ENCODE data around the gene DENND6B.
"Not testable (repeated sequence)": the region's sequence is repeated elsewhere in the genome, so short reads cannot be mapped to it uniquely, and the experiment has no call there.

DENND6B gene, protein sequence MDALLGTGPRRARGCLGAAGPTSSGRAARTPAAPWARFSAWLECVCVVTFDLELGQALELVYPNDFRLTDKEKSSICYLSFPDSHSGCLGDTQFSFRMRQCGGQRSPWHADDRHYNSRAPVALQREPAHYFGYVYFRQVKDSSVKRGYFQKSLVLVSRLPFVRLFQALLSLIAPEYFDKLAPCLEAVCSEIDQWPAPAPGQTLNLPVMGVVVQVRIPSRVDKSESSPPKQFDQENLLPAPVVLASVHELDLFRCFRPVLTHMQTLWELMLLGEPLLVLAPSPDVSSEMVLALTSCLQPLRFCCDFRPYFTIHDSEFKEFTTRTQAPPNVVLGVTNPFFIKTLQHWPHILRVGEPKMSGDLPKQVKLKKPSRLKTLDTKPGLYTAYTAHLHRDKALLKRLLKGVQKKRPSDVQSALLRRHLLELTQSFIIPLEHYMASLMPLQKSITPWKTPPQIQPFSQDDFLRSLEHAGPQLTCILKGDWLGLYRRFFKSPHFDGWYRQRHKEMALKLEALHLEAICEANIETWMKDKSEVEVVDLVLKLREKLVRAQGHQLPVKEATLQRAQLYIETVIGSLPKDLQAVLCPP

DNA sequence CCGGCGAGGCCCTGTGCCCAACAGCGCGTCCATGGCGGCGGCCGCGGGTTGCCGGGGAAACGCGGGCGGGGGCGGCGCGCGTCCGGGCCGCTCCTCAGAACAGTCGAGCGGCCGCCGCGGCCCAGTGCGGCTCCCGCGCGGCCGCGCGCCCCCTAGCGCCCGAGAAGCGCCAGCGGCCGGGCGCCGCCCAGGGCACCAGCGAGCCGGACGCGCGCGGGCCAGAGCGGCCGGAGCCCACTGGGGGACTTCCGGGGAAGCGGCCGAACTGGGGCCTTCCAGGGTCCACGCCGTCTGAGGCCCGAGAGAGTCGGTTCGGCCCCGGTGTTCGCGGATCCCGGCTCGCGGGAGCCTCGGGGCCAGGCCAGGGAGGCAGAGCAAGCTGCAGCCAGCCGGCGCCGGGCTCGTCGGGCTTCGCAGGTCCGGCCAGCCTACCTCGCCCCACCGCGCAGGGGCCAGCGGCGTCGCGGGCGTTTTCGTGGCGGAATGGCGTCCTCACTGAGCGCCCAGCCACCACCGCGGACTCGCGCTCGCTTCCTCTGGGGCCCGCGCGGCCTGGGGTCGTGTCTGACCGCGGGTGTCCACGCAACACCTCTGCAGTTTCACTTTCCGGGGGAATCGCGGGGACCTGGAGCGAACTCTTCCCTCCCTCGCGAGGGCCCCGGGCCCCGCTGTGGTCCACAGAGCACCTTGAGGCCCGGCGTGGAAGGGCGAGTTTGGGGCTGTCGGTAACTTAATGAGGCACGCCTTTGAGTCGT, at the start of gene DENND6B:
DENND6B (minus strand) TSS at position 57 of the 755 bp plus-strand sequence; CDS start at position 33, 24 bp downstream.
- DNase-seq (ENCODE audit: low read depth), result peak; percentile 69

DNA sequence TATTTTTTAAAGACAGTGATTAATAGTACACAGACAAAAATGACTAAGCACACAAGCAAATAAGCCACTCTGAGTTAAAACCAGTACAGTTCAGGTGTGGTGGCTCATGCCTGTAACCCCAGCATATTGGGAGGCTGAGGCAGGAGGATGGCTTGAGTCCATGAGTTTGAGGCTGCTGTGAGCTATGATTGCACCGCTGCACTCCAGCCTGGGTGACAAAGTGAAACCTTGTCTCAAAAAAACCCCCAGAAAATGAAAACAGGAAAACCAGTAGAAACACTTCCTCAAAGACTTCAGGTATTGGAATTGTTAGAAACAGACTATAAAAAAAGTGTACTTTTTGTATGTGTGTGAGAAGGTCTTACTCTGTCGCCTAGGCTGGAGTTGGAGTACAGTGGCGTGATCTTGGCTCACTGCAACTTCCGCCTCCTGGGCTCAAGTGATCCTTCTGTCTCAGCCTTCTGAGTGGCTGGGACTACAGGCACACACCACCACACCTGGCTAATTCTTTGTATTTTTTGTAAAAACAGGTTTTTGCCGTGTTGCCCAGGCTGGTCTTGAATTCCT, 49.4 kb upstream of the DENND6B start:
- no peak for DNase-seq (ENCODE audit: low read depth)

DNA sequence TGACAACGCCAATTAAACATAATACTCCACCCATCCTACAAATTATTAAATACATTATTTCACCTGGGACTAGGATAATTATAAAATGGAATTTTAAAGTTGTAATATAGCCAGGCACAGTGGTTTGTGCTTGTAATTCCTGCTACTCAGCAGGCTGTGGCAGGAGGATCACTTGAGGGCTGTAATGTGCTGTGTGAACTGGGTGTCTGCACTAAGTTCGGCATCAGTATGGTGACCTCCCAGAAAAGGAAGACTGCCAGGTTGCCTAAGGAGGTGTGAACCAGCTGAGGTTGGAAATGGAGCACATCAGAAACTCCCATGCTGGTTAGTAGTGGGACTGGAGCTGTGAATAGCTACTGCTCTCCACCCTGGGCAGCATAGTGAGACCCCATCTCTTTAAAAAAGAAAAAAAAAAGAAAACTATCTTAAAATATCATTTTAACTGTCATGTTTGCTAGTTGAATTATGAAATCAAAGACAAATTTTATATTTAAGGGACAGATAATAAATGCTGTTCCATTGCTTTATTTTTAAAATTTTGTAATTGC, 44.4 kb upstream of the DENND6B start:
- no peak for DNase-seq (ENCODE audit: low read depth)

DNA sequence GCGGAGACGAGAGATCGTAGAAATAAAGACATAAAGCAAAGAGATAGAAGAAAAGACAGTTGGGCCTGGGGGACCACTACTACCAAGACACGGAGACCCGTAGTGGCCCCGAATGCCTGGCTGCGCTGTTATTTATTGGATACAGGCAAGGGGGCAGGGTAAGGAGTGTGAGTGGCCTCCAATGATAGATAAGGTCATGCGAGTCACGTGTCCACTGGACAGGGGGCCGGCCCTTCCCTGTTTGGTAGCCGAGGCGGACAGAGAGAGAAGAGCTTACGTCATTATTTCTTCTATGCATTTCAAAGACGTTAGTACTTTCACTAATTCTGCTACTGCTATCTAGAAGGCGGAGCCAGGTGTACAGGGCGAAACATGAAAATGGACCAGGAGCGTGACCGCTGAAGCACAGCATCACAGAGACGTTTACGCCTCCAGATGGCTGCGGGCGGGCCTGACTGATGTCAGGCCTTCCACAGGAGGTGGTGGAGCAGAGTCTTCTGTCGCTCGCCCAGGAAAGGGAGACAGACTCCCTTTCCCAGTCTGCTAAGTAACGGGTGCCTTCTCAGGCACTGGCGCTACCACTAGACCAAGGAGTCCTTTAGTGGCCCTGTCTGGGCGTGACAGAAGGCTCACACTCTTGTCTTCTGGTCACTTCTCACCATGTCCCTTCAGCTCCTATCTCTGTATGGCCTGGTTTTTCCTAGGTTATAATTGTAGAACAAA, 41.1 kb upstream of the DENND6B start:
- no peak for DNase-seq (ENCODE audit: low read depth)

DNA sequence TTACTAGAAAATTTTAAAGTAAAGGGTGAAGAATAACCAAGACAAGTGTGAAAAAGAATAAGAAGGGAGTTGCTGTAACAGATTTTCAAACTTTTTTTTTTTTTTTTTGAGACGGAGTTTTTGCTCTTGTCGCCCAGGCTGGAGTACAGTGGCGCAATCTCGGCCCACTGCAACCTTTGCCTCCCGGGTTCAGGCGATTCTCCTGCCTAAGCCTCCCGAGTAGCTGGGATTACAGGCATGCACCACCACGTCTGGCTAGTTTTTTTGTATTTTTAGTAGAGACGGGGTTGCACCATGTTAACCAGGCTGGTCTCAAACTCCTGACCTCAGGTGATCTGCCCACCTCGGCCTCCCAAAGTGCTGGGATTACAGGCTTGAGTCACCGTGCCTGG, 37.0 kb upstream of the DENND6B start:
- not testable (repeated sequence) for DNase-seq (ENCODE audit: low read depth)

DNA sequence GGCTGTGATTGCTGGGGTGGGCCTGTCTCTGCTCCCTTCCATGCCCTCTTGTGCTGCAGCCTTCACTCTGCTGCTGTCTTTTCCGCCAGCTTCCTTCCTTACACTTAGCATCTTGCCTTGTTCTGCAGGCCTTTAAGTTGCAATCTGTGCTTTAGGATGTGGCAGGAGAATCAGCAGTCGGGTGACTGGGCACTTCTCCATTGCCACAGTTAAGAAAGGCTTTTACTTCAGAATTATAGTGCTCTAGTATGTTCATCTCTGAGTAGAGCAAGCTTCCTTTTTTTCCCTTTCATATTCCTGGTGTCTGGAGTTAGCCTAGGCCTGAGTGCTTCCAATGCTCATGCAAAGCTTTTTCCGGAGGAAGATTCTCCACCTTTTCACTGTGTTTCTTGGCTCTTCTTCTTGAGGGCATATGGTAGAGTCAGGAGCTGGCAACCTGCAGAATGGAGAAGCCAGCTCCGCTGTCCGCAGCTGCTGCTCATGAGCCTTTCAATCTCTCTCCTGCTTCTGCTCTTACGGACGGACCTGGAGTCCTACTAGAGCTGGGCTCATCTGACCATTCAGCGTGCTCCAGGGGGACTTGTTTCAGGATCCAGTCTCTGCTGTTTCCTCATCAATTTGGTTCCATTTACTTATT, 36.5 kb upstream of the DENND6B start:
- DNase-seq (ENCODE audit: low read depth), result no peak

DNA sequence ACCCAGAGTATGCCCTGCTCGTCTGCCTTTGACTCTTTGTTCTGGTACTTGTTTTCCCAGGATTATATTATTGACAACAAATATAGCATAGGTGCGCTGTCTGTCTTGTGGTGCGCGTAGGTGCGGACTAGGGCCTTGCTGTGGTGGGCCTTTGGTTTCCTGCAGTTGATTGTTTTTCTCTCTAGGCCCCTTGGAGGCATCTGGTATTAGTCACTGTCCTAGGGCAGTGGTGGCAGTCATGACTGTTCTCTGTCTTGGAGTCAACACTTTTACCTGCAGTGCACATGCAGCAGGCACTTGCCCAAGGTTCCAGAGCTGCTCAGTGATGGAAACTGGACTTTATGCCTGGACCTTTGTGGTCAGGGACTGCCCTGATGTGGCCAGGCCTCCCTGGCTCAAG, 34.9 kb upstream of the DENND6B start:
- DNase-seq (ENCODE audit: low read depth), result no peak

DNA sequence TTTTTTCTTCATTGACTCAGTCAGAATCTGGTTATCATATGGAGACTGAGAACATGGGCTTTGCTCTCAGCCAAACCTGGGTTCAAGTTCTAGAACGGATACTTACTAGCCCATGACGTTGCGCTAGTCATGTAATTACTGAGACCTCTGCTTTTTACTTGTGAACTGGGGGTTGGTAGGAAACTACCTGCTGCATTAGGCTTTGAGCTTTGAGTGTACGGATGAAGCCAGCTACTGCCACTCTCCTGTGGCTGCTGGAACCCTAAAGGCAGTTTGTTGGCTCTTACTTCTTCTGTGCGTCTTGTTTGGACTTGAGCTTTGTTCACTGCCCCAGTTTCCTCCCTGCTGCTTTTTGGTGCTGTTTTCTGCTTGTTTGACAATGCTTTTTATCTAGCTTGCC, 34.4 kb upstream of the DENND6B start:
- no peak for DNase-seq (ENCODE audit: low read depth)

DNA sequence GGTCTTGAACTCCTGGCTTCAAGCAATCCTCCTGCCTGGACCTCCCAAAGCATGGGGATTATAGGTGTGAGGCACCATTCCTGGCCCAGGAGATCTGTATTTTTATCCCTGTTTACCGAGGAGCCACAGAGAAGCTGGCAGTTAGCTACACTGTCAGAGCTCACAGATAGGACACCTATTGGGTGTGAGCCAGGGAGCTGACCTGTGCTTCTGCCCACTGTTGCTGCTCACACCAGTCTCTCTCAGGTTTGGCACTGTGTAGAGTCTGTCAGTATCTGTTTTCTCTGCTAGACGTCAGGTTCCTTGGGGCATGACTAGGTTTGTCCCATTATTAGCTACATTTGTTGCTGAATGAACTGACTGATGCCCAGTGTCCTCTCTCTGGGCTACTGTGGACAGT, 33.8 kb upstream of the DENND6B start:
- no peak for DNase-seq (ENCODE audit: low read depth)

DNA sequence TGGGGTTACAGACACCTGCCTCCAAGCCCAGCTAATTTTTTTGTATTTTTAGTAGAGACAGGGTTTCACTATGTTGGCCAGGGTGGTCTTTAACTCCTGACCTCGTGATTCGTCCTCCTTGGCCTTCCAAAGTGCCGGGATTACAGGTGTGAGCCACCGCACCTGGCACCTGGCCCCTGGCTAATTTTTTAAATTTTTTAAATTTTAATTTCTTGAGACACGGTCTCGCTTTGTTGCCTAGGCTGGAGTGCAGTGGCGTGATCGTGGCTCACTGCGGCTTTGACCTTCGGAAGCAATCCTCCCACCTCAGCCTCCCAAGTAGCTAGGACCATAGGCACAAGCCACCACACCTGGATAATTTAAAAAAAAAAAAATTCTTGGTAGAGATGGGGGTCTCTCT, 30.9 kb upstream of the DENND6B start:
- DNase-seq (ENCODE audit: low read depth), result no peak

DNA sequence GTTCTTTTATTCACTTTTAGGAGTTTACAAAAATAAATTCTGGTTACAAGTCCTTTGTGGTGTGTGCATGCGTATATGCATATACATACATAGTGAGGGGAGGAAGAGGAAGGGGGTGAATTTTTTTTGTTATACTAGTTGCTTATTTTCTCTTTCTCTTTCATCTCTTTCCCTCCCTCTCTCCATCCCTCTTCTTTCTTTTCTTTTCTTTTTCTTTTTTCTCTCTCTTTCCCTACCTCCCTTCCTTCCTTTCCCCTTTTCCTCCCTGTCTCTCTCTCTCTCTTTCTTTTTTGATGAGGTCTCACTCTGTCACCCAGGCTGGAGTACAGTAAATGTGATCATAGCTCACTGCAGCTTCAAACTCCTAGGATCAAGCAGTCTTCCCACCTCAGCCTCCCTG, 30.4 kb upstream of the DENND6B start:
- DNase-seq (ENCODE audit: low read depth), result no peak

DNA sequence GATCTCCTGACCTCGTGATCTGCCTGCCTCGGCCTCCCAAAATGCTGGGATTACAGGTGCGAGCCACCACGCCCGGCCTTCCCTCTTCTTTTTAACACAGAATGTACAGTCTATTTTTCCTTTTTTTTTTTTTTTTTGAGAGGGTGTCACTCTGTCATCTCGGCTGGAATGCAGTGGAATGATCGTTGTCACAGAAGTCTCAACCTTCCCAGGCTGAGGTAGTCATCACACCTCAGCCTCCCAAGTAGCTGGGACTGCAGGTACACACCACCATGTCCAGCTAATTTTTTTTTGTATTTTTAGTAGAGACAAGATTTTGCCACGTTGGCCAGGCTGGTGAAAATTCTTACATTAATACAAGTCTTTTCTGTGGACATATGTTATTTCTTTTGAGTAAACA, 29.4 kb upstream of the DENND6B start:
- no peak for DNase-seq (ENCODE audit: low read depth)

DNA sequence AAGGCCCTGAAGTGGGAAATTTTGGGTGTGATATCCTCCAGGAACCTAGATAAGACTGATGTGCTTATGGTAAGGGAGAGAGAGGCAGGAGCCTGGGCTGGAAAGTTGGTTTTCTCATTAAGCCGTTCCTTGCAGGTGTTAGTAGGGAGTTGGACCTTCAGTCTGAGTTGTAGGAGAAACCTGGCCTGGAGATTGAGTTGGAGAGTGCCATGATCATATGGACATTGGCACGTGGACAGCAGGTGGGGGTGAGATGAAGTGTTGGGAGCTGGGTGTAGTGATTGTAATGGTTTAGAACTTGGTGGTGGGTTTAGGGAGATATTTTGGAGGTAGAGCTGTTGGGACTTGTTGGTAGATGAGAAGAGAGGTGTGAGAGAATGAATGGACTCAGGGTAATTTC, 21.2 kb upstream of the DENND6B start:
- no peak for DNase-seq (ENCODE audit: low read depth)

DNA sequence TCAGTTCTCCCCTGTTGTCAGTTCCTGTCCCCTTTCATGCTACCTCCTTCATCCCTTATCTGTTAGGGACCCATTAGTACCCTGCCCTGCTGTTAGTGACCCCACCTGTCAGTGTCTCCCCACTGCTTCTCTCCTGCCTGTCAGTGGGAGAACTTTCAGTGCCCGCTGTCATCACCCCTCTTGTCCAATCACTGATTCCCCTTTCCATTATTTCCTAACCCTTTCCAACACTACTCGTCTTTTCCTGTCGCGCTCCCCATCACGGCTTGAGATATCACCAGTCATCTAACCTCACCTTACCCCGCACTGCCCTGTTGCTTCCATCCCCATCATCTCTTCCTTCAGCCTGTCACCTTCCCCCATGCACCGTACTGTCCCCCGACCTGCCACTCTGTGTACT, 20.3 kb upstream of the DENND6B start:
- no peak for DNase-seq (ENCODE audit: low read depth)

DNA sequence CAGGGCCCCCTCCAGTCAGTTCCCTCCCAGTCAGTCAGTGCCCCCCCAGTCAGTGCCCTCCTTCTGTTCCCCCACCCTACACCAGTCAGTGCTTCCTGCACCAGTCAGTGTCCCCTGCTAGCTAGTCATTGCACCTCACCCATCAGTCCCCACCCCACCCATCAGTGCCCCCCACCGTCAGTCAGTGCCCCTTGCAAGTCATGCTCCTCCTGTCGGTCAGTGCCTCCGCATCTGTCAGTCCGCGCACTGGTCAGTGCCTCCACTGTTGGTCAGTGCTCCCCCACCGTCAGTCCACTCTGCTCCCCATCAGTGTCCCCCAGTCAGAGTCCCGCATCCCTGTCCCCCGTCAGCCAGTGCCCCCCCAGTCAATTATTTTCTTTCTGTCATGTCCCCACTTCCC, 19.7 kb upstream of the DENND6B start:
- no peak for DNase-seq (ENCODE audit: low read depth)

DNA sequence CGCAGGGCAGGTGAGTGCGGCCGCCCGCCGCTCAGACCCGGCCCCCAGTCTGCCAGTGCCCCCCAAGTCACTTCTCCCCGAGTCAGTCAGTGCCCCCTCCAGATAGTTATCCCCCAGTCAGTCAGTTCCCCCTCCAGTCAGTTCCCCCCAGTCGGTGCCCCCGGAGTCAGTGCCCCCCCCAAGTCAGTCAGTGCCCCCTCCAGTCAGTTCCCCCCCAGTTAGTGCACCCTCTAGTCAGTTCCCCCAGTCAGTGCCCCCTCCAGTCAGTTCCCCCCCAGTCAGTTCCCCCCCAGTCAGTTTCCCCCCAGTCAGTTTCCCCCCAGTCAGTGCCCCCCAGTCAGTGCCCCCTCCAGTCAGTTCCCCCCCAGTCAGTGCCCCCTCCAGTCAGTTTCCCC, 16.7 kb upstream of the DENND6B start:
- DNase-seq (ENCODE audit: low read depth), result no peak

DNA sequence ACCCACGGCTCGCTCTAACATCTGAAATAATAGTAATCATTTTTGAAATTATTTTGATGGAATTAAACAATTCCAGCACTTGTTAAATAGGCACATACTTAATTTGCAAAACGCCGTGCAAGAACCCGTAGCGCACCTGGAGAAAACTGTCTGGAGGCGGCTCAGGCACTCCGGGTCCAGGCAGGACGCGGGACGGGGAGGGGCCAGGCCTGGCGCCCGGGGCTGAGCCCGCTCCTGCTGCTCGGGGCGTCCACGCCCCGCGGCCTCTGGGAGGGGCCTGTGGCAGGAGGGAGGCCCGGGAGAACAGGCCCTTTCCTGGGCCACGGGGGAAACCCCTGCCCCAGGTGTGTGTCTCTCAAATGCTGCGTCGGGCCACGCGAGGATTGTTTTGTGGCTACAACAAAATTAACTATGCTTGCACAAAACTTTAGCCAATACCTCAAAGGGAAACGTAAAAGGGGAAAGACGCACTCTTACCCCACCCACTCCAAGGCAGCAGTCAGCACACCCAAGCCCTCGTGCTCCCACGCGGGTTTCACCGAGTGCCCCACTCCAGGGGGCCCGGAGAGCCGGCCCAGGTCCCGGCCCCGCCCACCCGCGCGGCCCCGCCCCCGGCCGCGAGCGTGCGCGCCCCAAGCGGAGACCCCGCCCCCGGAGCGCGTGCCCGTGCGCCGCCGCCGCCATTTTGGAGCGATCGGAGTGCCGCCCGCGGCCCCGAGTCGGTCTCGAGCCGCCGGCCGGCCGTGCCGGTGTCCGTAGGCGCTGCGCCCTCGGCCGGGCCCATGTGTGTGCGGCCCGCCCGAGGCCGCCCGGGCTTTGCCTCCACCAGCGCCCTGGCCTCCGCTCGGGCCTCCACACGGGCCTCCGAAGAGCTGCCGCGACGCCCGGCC, 16.1 kb upstream of the DENND6B start, which contains the start of gene PPP6R2:
PPP6R2 (plus strand) TSS at position 677 of the 890 bp plus-strand sequence. CDS start 50,582 bp downstream, outside the sequence.
- peak; percentile 38 for DNase-seq (ENCODE audit: low read depth)

DNA sequence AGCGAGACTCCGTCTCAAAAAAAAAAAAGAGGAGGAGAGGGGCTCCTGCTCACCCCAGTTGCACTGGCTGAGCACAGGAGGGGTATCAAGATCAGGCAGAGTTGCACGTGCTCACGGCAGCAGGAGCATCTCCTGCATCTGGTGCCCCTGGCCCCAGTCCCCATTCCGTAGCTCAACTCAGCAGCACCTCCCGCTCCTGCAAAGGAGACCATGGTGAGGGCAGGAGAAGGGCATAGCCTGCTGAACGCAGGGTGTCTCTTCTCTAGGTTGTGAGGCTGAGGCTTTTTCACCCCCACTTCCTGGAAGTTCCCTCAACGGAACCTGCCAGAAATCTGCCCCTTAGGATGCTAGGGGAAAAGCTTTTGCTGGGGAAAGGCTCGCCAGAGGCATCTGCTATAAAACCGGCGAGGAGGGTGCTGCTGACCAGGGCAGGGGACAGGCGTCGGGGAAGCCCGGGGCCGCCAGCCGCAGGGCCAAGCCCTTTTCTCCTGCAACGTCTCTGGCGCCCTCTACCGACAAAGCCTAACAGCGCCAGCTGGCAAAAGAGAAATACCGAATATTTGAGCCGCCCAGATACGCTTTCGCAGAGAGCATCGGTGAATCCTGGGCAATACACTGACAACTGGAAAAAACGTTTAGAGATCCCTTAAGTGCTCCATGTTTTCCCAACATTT, 15.3 kb upstream of the DENND6B start:
- DNase-seq (ENCODE audit: low read depth), result peak; percentile 64

All from GM04504 (cell line).